GM19238 (cell line): Measurements from ENCODE around the gene DZIP3.

Experiments used
- DNase-seq: peaks from one replicate; pipeline ENCODE4 v3.0.0; 2011; ENCODE audit warnings: low spot score; ENCODE audit not compliant: insufficient read length

Gene DZIP3, protein sequence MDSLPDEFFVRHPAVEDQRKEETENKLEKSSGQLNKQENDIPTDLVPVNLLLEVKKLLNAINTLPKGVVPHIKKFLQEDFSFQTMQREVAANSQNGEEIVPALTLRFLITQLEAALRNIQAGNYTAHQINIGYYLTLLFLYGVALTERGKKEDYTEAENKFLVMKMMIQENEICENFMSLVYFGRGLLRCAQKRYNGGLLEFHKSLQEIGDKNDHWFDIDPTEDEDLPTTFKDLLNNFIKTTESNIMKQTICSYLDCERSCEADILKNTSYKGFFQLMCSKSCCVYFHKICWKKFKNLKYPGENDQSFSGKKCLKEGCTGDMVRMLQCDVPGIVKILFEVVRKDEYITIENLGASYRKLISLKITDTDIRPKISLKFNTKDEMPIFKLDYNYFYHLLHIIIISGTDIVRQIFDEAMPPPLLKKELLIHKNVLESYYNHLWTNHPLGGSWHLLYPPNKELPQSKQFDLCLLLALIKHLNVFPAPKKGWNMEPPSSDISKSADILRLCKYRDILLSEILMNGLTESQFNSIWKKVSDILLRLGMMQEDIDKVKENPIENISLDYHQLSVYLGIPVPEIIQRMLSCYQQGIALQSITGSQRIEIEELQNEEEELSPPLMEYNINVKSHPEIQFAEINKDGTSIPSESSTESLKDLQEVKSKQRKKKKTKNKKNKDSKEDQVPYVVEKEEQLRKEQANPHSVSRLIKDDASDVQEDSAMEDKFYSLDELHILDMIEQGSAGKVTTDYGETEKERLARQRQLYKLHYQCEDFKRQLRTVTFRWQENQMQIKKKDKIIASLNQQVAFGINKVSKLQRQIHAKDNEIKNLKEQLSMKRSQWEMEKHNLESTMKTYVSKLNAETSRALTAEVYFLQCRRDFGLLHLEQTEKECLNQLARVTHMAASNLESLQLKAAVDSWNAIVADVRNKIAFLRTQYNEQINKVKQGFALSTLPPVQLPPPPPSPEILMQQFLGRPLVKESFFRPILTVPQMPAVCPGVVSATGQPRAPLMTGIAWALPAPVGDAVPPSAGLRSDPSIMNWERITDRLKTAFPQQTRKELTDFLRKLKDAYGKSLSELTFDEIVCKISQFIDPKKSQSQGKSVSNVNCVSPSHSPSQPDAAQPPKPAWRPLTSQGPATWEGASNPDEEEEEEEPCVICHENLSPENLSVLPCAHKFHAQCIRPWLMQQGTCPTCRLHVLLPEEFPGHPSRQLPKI

DNA sequence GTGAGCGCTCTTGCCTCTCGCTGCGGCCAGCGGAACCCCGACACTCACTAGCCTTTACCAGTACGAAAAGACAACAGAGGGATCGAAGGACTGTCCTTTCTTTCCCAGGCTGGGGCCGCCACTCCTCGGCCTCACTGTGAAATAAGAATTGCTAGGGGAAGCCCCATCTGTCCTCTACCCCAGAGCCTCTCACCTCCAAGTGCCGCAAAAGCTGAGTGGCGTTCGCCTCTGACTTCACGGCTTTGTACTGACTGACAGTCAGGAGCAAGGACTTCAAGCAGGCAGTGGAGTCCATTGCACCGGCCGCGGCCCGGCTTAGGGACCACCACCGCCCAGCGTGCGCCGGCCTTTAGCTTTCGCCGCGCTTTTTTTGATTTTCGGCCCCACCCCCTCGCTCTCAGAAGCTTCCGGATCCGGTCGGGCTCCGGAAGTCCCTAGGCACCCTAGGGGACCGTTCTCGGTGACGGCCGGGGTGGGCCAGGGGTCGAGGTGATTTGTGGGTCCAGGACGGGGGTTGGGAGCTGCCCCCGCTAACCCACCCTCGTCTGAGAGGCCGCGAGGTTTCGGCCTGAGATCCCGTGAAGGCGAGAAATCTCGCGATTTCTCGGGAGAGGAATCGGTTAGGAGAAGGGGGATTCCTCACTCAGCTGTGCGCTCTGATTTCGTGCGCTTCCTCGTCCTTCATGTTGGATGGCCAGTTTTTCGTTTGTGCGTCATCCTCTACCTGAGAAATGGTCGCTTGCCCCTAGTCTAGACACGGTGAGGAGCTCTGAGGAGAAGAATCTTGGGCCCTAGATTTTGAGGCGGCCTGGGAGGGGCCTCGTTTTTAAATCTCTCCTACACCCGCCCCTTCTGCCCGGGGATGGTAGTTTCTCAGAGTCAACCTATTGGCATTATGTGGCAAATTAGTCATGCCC, at the start of gene DZIP3, which contains the start of gene CIP2A:
DZIP3 (plus strand) TSS at position 642 of the 917 bp plus-strand sequence. CDS start 15,685 bp downstream, outside the sequence.
CIP2A (minus strand) TSS at position 358 of the 917 bp plus-strand sequence; CDS start at position 295, 63 bp downstream.
- DNase-seq = peak; percentile 66

DNA sequence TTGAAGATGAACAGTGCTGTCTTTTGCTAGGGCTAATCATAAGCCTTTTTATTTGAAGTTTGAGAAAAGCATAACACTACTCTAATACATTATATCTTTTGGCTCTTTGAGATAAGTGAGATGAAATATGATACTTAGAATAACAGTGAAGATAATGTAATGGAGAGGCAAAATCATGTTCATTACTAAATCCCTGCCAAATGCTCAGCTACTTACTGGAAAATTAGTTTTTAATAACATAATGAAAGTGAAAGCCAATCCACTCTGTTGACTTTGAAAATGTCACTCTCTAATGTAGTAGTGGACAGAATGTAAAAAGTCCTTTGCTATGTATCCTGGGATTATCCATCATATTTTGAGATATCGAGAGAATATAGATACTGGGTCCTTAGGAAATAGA, 43.3 kb upstream of the DZIP3 start:
- DNase-seq = no peak

DNA sequence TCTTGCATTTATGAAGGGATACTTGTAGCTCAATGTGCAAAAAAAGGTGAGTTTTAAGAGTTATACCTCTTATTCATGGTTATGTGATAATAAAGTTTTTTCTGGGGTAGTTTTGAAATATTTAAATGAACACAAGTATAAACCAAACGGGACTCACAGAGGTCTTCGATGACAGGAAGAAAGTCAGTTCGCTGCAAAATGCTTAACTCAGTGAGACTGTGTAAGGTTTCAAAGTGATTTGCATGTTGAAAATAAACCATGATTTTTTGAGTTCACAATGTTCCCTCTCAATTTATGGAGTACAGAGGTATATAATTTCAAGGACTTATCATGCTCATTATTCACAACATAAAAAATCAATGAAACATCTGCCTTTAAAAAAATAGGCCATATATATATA, 42.8 kb upstream of the DZIP3 start:
- no peak for DNase-seq

DNA sequence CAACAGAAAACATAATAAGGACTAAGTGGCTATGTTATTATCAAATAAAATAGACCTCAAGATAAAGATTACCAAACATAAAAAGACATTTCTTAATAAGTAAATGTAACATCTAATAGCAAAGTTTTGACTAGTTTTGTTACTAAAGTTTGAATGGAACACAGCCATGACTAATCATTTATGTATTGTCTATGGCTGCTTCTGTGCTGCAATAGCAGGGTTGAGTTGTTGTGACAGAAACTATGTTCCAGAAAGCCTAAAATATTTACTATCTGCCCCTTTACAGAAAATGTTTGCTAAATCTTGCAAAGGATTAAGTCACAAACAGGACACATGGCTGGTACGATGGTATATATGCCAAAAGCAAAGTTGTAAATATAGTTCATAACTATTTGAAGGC, 41.2 kb upstream of the DZIP3 start:
- no peak for DNase-seq

DNA sequence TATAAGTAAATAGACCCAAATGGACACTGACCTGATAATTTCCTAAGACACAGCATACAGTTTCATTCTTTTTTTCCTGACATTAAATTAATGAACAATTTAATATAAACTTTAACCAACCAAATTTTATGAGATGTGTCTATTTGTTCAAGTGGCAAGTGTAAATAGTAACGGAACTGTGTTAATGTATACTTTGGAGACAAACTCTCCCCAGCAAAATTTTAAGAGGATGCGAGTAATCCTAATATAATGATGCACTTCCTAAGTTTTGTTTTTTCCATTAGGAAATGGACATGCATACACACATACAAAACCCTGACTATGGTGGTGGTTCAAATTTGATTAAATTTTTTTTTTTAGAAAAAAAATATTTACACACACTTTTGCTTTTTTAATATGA, 40.6 kb upstream of the DZIP3 start:
- DNase-seq = no peak

DNA sequence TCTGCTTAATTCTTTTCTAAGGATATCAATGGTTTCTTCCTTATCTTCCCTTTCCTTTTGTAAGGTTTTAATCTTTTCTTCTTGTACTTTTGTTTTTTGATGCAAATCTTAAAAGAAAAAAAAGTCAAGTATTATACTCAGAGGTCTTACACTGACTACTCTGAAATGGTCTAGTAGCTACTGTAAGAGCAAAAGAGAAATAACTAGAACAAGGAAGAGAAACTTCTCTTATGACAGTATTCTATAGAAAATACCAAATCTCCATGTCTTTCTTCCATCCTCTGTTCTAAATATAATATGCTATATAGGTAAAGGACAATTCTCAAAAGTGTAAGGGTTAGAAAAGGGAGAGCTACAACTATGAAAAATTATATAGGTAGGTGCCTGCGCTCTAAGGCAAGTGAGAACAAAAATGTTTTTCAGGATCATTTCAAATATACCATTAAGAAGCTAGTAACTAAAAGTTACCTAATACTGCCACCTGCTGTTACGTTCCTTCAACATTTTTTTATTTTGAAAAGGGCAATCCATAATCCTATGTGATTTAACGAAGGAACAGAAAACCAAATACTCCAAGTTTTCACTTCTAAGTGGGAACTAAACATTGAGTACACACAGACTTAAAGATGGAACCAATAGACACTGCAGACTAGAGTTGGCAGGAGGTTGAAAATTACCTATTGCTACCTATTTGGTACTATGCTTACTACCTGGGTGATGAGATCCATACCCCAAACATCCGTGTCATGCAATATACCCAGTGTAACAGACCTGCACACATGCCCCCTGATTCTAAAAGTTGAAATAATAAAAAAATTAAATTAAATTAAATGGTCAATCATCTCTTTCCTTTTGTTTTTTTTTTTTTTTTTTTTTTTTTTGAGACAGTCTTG, 37.0 kb upstream of the DZIP3 start:
- no peak for DNase-seq

DNA sequence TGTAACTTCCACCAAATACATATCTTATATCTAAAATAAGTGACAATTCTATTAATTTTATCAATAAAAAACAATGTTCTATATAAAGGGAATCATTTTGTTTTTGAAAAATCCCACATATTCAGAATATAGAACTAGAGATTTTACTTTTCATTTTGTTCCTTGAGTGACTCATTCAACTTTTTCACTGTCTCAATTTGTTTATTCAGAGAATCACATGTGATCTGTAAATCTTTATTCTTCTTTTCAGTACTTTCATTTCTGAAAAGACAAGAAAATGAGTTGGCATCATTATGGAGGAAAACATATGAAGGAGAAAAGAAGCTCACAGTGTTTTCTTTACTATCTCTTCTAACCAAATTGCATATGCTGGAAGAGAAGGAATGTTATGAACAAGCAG, 35.3 kb upstream of the DZIP3 start:
- no peak for DNase-seq

DNA sequence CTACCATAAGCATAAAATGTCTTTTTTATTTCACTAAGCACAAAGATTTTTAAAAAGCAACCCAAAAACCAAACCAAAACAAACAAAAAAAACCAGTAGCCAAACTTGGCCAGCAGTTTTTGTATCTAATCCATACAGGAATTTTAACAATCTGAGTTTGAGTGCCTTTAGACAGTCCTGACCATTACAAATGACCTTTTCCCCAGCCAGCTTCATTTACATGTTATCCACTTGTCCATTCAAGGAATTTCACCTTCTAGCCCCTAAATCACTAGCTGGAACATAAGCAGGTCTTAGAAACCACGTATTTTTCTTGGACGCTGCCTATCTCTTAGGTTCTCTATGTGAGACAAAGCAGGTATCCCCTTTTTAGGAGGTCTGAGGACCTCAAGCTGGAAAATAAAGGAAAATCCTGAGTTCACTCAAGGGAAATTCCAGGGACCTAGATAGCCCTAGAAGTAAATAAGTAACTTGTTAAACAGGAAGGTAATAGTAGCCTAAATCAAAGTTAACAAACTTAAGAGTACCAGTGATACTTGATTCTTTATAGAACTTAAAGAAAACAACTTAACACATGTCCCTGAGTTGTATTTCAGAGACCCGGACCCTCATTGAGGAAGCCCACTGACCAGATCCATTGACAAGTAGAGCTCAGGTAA, 34.5 kb upstream of the DZIP3 start:
- DNase-seq = no peak

DNA sequence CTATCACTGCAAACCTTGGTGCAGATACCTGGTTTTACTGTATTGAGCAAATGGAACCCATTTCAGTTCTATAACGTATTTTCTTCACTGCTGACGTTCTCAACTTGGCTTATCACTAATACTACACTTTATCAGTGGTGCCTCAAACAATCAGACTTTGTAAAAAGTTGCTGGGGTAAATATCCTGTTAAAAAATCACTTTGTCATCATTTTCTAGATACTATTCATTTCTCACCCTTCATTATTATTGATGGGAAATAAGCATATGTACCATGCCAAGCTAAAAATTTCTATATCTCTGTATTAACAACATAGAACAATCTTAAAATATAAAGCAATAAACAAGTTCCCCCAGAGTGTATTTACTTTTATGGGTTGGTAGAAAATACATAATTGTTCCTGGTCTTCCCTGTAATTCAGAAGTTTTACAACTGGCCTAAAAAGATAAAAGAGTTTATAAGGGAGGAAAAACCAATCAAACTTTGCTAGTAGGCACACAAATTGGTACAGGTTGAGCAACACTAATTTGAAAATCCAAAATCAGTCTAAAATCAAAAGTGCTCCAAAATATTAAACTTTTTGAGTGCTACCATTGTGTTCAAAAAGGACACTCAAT, 33.4 kb upstream of the DZIP3 start:
- no peak for DNase-seq

DNA sequence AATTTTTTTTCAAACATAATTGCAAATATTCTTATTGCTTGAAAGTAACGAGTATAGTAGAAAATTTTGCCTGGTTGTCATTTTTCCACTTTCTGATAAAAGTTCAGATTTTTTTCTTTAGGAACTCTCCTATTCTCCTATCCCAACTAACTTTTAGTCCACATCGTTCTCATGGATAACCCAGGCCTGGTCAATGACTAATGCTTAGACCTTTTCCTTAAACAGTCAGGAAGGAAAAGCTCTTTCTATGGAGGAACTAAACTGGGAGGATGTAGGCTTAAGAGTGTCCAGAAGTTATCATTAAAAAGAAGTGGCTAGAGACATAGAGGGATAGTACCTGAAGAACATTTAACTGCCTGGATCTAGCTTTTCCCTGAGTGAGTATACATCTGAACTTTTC, 27.0 kb upstream of the DZIP3 start:
- DNase-seq = no peak

DNA sequence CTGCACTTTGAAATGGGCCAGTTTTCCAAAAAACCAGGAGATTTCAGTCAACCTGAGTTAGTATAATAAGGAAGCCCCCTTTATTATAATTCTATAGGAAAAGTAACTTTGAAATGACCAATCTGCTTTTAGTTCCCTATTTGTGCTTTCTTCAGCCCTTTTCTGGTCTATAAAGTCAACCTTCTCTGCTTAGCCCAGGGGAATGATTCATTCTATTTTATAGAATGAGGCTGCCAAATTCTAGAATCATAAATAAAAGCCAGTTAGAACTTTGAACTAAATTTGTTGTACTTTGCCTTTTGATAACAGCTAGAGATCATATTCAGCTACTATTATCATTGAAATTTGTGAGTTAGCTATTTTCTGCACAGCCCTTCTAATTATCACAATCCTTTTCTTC, 25.0 kb upstream of the DZIP3 start:
- no peak for DNase-seq

DNA sequence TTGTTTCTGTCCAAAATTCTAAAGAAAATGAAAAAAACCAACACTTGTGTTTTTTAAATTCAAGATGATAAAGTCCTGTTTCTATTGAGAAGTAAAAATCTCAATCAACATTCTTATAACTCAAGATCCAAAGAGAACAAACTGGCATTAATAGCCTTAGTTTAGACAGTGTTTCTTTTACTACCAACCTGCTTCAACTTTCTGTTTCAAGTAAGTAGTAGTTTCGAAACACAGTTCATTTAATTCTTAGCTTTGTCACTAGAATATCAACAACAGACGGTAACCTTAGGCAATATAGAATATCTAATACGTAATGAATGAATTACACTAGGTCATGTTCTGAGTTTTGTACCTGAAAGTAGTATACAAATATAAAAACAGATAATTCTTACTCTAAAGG, 24.0 kb upstream of the DZIP3 start:
- no peak for DNase-seq

DNA sequence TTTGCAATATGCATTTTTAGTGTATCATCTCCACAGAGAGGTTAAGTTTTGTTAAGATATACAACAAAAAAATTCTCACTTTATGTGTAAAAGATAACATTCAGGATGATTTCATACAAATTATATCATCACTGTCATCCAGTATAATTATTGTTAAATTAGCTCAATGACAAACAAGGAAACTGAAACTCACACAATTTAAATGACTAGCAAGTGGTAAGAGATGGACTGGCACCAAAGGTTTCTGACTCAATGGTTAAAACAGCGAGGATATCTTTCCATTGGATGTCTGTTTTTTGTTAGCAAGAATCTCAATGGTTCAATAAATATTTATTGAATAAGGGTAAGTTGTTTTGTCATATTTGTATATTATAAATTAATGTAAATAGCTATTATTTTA, 22.9 kb upstream of the DZIP3 start:
- no peak for DNase-seq

DNA sequence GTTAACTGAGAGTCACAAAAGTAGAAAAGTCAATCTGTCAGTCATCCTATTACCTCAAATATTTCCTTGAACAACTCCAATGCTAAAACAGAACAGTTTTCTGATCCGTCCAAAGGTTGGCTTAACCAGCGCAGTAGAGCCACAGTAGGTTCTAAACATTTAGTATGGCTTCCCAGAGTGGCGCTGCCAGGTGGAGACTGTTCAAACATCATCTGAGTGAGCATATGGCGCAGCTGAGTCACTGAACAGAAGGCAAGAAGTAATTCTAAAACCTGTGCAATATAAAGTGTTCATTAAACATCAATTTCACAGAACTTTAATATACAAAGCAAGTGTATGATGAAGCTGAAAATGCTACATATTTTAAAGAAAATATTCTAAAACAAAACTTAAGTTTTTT, 20.2 kb upstream of the DZIP3 start:
- DNase-seq = no peak

DNA sequence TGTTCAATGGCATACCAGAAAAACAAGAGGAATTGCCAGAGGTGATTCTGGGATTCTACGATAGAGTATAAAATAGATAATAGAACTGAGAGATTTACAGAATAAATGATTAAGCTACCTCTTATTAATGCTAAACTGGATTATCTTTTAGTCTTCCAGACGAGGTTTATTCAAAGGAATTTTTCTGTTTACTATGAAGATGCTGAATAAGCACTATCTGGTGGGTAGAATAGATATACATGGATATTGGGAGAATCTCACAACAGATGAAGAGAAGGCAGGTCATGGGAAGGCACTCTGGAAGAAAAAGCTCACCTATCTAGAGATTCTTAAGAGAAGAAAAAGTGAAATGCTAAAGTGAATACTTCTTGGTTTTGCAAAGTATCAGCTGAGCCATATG, 11.5 kb upstream of the DZIP3 start:
- DNase-seq = no peak

DNA sequence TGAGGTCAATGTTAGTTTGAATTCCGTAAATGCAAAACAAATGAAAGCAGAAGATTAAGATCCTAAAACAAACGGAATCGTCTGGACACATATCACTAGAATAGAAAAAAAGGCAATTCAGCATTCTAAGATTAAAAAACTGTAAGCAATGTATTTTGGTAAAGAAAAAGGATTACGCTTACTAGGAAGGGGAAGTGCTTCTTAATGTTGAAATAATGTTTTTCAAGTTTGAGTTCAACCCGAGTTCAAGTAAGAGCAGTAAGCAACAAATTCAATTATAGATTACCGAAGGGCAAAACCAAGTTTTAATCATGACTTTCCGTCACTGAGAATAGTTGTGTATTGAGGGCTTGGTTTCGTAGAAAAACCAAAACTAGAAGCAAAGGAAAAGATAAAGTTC, 921 bp upstream of the DZIP3 start:
- no peak for DNase-seq

DNA sequence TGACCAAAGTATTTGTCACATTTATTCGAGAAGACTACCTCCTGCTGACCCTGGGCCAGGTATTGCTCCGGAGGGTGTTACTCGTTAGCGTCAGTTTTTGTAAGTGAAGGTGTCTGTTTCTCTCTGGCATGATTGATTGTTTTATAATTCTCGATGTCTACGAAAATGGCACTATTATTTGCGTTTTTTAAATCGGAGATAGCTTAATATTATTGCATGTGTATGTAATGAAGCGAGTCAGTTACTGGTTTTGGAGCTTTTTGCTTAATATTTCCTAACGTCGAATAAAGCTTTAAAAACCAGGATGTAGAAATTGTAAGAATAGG, 439 bp downstream of the DZIP3 start:
- no peak for DNase-seq

DNA sequence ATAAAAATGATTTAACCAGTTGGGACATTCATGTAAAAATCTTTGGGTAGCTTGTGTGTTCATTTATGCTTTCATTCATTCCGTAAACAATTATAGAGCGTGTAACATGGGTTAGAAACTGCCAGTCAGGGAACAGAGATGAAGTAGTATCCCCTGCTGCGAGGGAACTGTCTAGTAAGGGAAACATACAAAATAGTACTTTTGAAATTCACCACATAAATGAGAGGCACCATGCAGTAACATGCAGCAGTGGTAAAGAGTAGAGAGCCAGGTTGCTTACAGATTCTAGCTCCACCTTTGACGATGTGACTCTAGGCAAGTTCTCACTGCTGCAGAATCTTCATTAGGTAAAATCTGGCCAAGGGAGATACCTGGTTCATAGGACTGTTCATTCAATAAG, 938 bp downstream of the DZIP3 start:
- DNase-seq = no peak

DNA sequence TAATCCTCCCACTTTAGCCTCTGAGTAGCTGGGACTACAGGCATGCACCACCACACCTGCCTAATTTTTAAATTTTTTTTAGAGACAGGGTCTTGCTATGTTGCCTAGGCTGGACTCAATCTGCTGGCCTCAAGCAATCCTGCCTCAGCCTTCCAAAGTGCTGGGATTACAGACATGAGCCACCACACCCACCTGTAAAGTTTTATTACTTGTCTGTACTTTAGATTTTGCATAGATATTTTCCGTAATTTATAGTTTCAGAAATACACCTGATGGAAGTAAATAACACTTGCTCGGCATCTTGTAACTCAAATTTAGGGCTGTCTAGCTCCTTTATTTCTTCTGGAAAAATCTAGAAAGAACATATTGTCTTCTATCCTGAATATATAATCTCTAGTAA, 5.8 kb downstream of the DZIP3 start:
- no peak for DNase-seq
